Middle frontal gyrus (tissue), 1 donor: ENCODE measurements around the gene APOL6.

Experiments used
- DNase-seq: peaks from one replicate; pipeline ENCODE4 v3.0.0-alpha.2; 2015; ENCODE audit warnings: low spot score; ENCODE audit errors: extremely low spot score

APOL6 gene

GRCh38 chr22:35717572-35717971 lies 69.3 kb downstream of the APOL6 start, which contains the start of gene APOL5:
Gene APOL5 (plus strand): TSS chr22:35717872. CDS start chr22:35717872, 0 bp downstream.
- DNase-seq, result no peak
